Measurements from ENCODE around the gene ERGIC3.

Gene ERGIC3

GRCh38 chr20:35600176-35600992, 58.5 kb downstream of the ERGIC3 start:
- DNase-seq: no peak

GRCh38 chr20:35600993-35601973, 59.4 kb downstream of the ERGIC3 start:
- peak; percentile 39 for DNase-seq

- no peak for DNase-seq
Observed at GRCh38 chr20:35601990-35602389, 60.1 kb downstream of the ERGIC3 start.

- no peak for DNase-seq
Observed at GRCh38 chr20:35602851-35603495, 61.1 kb downstream of the ERGIC3 start.

GRCh38 chr20:35603695-35604448, 62.0 kb downstream of the ERGIC3 start:
- no peak for DNase-seq

GRCh38 chr20:35604449-35604747, 62.5 kb downstream of the ERGIC3 start:
- DNase-seq: no peak

- DNase-seq: no peak
Observed at GRCh38 chr20:35606127-35606526, 64.2 kb downstream of the ERGIC3 start.

Data from DMS153 (cell line).